ENCODE data around the gene HOXA9.
A peak's percentile ranks its signal among the peaks of the same experiment; 100 is the strongest.

HOXA9 gene

GRCh38 chr7:27165996-27166530 is 726 bp upstream of the HOXA9 start (continued):
- TF ChIP-seq ZEB2 (tag by site-specific recombination; IDR thresholded peaks at IDR 0.05): no peak

GRCh38 chr7:27164367-27165088 is 809 bp downstream of the HOXA9 start:
- Histone ChIP-seq H3K4me3 (ENCODE audit: low read depth, low read length) (peak overlapping the region; percentile 76), H3K9me3 (ENCODE audit: control insufficient read depth, insufficient read depth, low read depth, low read length) (no peaks in the 10 kb centered on the region), H3K27ac (ENCODE audit: extremely low read depth, low read depth, low read length) (peak overlapping the region; percentile 100), H3K36me3 (ENCODE audit: control insufficient read depth in 2 of 2, insufficient read depth in 1 of 2, low read length in 2 of 2) (peaks cover 18 to 41% of the 10 kb centered on the region in 2 experiments), H3K4me1 (ENCODE audit: control insufficient read depth, insufficient read depth, low read length) (peaks cover 11% of the 10 kb centered on the region)
- TF ChIP-seq KLF9 (tag by site-specific recombination; IDR thresholded peaks at IDR 0.05; ENCODE audit: low read depth) (peak; percentile 82), PATZ1 (tag by site-specific recombination; IDR thresholded peaks at IDR 0.05) (0 out of 2 replicates have a peak, but pooled peaks have one; percentile 8), SP3 (tag by site-specific recombination; IDR thresholded peaks at IDR 0.05) (peak; percentile 35), ELK4 (IDR thresholded peaks at IDR 0.05; ENCODE audit: borderline replicate concordance, low read depth, low read length) (no peak), SP2 (tag by site-specific recombination; IDR thresholded peaks at IDR 0.05) (peak; percentile 33; the same call in 1 of the 2 replicates), BCL6B (tag by site-specific recombination; IDR thresholded peaks at IDR 0.05) (0 out of 2 replicates have a peak, but pooled peaks have one; percentile 10), ZNF48 (tag by site-specific recombination; IDR thresholded peaks at IDR 0.05) (no peak)
- ChIA-PET CTCF (interaction anchor here (0.6 to 1.0 kb wide), 2 partner anchors 14 to 21 kb away, joined by 3 read pairs; no protein-coding TSS in a partner anchor), POLR2A (interaction anchor here (1.3 to 4.1 kb wide), 5 partner anchors 9 to 17 kb away, joined by 3 to 42 read pairs (median 11); partner anchors contain the start of genes HOXA10, HOXA3 and HOXA6)

GRCh38 chr7:27164045-27164366 is 1.3 kb downstream of the HOXA9 start:
- Histone ChIP-seq H3K4me3 (ENCODE audit: low read depth, low read length) (peak overlapping the region; percentile 76), H3K27ac (ENCODE audit: extremely low read depth, low read depth, low read length) (peak overlapping the region; percentile 100), H3K9me3 (ENCODE audit: control insufficient read depth, insufficient read depth, low read depth, low read length) (no peaks in the 10 kb centered on the region), H3K4me1 (ENCODE audit: control insufficient read depth, insufficient read depth, low read length) (peaks cover 16% of the 10 kb centered on the region), H3K36me3 (ENCODE audit: control insufficient read depth in 2 of 2, insufficient read depth in 1 of 2, low read length in 2 of 2) (peaks cover 18 to 40% of the 10 kb centered on the region in 2 experiments)
- no peak for TF ChIP-seq PRDM10 (tag by site-specific recombination; IDR thresholded peaks at IDR 0.05)
- no peak for TF ChIP-seq ZNF501 (tag by site-specific recombination; IDR thresholded peaks at IDR 0.05)
- TF ChIP-seq ZNF324 (tag by site-specific recombination; IDR thresholded peaks at IDR 0.05): no peak
- TF ChIP-seq OSR2 (tag by site-specific recombination; IDR thresholded peaks at IDR 0.05): no peak
- TF ChIP-seq ZFP69B (tag by site-specific recombination; IDR thresholded peaks at IDR 0.05): no peak
- TF ChIP-seq ZNF433 (tag by site-specific recombination; IDR thresholded peaks at IDR 0.05; ENCODE audit: low read depth): no peak
- no peak for TF ChIP-seq ZNF776 (tag by site-specific recombination; IDR thresholded peaks at IDR 0.05; ENCODE audit: borderline replicate concordance)
- no peak for TF ChIP-seq ZNF777 (tag by site-specific recombination; IDR thresholded peaks at IDR 0.05; ENCODE audit: borderline replicate concordance)
- no peak for TF ChIP-seq ZBTB8A (tag by site-specific recombination; IDR thresholded peaks at IDR 0.05)
- TF ChIP-seq ZFP41 (tag by site-specific recombination; IDR thresholded peaks at IDR 0.05; ENCODE audit: borderline replicate concordance): no peak
- TF ChIP-seq ZNF830 (tag by site-specific recombination; IDR thresholded peaks at IDR 0.05; ENCODE audit: low read depth): no peak
- TF ChIP-seq BCL11B (tag by site-specific recombination; IDR thresholded peaks at IDR 0.05; ENCODE audit: low read depth): no peak
- no peak for TF ChIP-seq ZFP37 (tag by site-specific recombination; IDR thresholded peaks at IDR 0.05)
- no peak for TF ChIP-seq ZNF274 (IDR thresholded peaks at IDR 0.05; ENCODE audit: low read length)
- TF ChIP-seq ZNF274 (tag by site-specific recombination; IDR thresholded peaks at IDR 0.05; ENCODE audit: borderline replicate concordance): no peak
- TF ChIP-seq SCRT2 (tag by site-specific recombination; IDR thresholded peaks at IDR 0.05): no peak
- CTCF ChIA-PET: interaction anchor here (0.6 to 1.8 kb wide), 3 partner anchors 14 to 20 kb away, joined by 3 to 10 read pairs (median 3); no protein-coding TSS in a partner anchor
- POLR2A ChIA-PET: interaction anchor here (0.8 to 4.1 kb wide), 5 partner anchors 10 to 1307 kb away, joined by 3 to 42 read pairs (median 4); partner anchors contain the start of genes HOXA10, HOXA3 and HOXA6
